HUES64 (cell line): ENCODE results near the gene SERPINB6.

Experiments
- H3K27ac ChIP-seq: 2 replicates; pipeline ENCODE4 v1.7.0; 2013; ENCODE audit warnings: low read depth, low read length, inconsistent platforms
- H3K27me3 ChIP-seq: 2 replicates; pipeline ENCODE4 v1.6.1; 2013; ENCODE audit warnings: mild to moderate bottlenecking, low read length; ENCODE audit not compliant: insufficient read depth
- H3K36me3 ChIP-seq: 2 replicates; pipeline ENCODE4 v1.6.1; 2013; ENCODE audit warnings: mild to moderate bottlenecking, low read length; ENCODE audit not compliant: insufficient read depth
- H3K4me1 ChIP-seq: 2 replicates; pipeline ENCODE4 v1.6.1; 2013; ENCODE audit warnings: mild to moderate bottlenecking, low read length, moderate library complexity; ENCODE audit not compliant: insufficient read depth
- H3K4me3 ChIP-seq: 2 replicates; pipeline ENCODE4 v1.5.1; 2013; ENCODE audit warnings: mild to moderate bottlenecking, low read length, moderate library complexity
- H3K9ac ChIP-seq: 2 replicates; pipeline ENCODE4 v1.6.1; 2013; ENCODE audit warnings: mild to moderate bottlenecking, low read depth, low read length
- H3K9me3 ChIP-seq: 2 replicates; pipeline ENCODE4 v1.6.1; 2013; ENCODE audit warnings: low read depth, low read length; ENCODE audit not compliant: insufficient read depth
- WGBS: fragments of 150-250, 120-280 bp; methylation state at CpG from one replicate; pipeline ENCODE4 v1.1.7; 2013; ENCODE audit warnings: missing lambda C conversion rate; 5-methylcytosine and 5-hydroxymethylcytosine counted together

The SERPINB6 gene

GRCh38 chr6:2956930-2957685, 14.3 kb downstream of the SERPINB6 start:
- WGBS, result 91% methylated on average over 5 of the region's 5 CpGs
- no peaks in the 10 kb centered on the region for H3K9me3 ChIP-seq
- no peak overlapping the region for H3K27ac ChIP-seq
- H3K4me3 ChIP-seq, result no peak overlapping the region
- peaks cover 17% of the 10 kb centered on the region for H3K4me1 ChIP-seq
- no peaks in the 10 kb centered on the region for H3K36me3 ChIP-seq
- H3K27me3 ChIP-seq, result no peaks in the 10 kb centered on the region
- no peak overlapping the region for H3K9ac ChIP-seq

GRCh38 chr6:2953098-2953497, 18.3 kb downstream of the SERPINB6 start:
- WGBS, result 94% methylated on average over 12 of the region's 12 CpGs
- H3K4me1 ChIP-seq, result 0 out of 2 replicates have a peak, but pooled peaks cover 2% of the 10 kb centered on the region
- H3K36me3 ChIP-seq, result 0 out of 2 replicates have a peak, but pooled peaks cover 4% of the 10 kb centered on the region
- no peaks in the 10 kb centered on the region for H3K27me3 ChIP-seq
- no peak overlapping the region for H3K4me3 ChIP-seq
- no peaks in the 10 kb centered on the region for H3K9me3 ChIP-seq
- no peak overlapping the region for H3K9ac ChIP-seq
- H3K27ac ChIP-seq, result no peak overlapping the region

- Histone ChIP-seq H3K4me3 (0 out of 2 replicates have a peak overlapping the region, but pooled peaks have one; percentile 0), H3K36me3 (0 out of 2 replicates have a peak, but pooled peaks cover 4% of the 10 kb centered on the region), H3K4me1 (0 out of 2 replicates have a peak, but pooled peaks cover 2% of the 10 kb centered on the region), H3K9ac (no peak overlapping the region), H3K9me3 (no peaks in the 10 kb centered on the region), H3K27ac (no peak overlapping the region), H3K27me3 (no peaks in the 10 kb centered on the region)
- WGBS, result 22% methylated on average over 27 of the region's 27 CpGs
Measured at GRCh38 chr6:2952557-2953095, 18.7 kb downstream of the SERPINB6 start.

- Histone ChIP-seq H3K27ac (no peak overlapping the region), H3K36me3 (0 out of 2 replicates have a peak, but pooled peaks cover 4% of the 10 kb centered on the region), H3K27me3 (no peaks in the 10 kb centered on the region), H3K4me3 (no peak overlapping the region), H3K4me1 (0 out of 2 replicates have a peak, but pooled peaks cover 2% of the 10 kb centered on the region), H3K9me3 (no peaks in the 10 kb centered on the region), H3K9ac (no peak overlapping the region)
- WGBS, result 76% methylated on average over 8 of the region's 8 CpGs
Measured at GRCh38 chr6:2951728-2952127, 19.6 kb downstream of the SERPINB6 start.

- 0 out of 2 replicates have a peak, but pooled peaks cover 2% of the 10 kb centered on the region for H3K4me1 ChIP-seq
- H3K9ac ChIP-seq, result no peak overlapping the region
- WGBS, result 94% methylated on average over 12 of the region's 12 CpGs
- H3K27ac ChIP-seq, result no peak overlapping the region
- H3K36me3 ChIP-seq, result 0 out of 2 replicates have a peak, but pooled peaks cover 4% of the 10 kb centered on the region
- H3K9me3 ChIP-seq, result no peaks in the 10 kb centered on the region
- no peak overlapping the region for H3K4me3 ChIP-seq
- H3K27me3 ChIP-seq, result no peaks in the 10 kb centered on the region
Measured at GRCh38 chr6:2950713-2951112, 20.7 kb downstream of the SERPINB6 start.

- WGBS, result 90% methylated on average over 6 of the region's 6 CpGs
- Histone ChIP-seq H3K9ac (no peak overlapping the region), H3K9me3 (no peaks in the 10 kb centered on the region), H3K4me1 (0 out of 2 replicates have a peak, but pooled peaks cover 2% of the 10 kb centered on the region), H3K4me3 (no peak overlapping the region), H3K36me3 (0 out of 2 replicates have a peak, but pooled peaks cover 4% of the 10 kb centered on the region), H3K27ac (no peak overlapping the region), H3K27me3 (no peaks in the 10 kb centered on the region)
Measured at GRCh38 chr6:2949536-2950083, 21.8 kb downstream of the SERPINB6 start.

GRCh38 chr6:2949121-2949520, 22.2 kb downstream of the SERPINB6 start:
- Histone ChIP-seq H3K9me3 (no peaks in the 10 kb centered on the region), H3K4me3 (no peak overlapping the region), H3K4me1 (peaks cover 7% of the 10 kb centered on the region; the same call in 1 of the 2 replicates), H3K9ac (no peak overlapping the region), H3K27me3 (no peaks in the 10 kb centered on the region), H3K36me3 (0 out of 2 replicates have a peak, but pooled peaks cover 4% of the 10 kb centered on the region), H3K27ac (no peak overlapping the region)
- 95% methylated on average over 12 of the region's 12 CpGs for WGBS

GRCh38 chr6:2948228-2949025, 22.9 kb downstream of the SERPINB6 start:
- Histone ChIP-seq H3K36me3 (0 out of 2 replicates have a peak, but pooled peaks cover 4% of the 10 kb centered on the region), H3K27me3 (no peaks in the 10 kb centered on the region), H3K9me3 (no peaks in the 10 kb centered on the region), H3K27ac (no peak overlapping the region), H3K4me1 (peaks cover 12% of the 10 kb centered on the region; the same call in 1 of the 2 replicates), H3K9ac (no peak overlapping the region), H3K4me3 (no peak overlapping the region)
- 95% methylated on average over 30 of the region's 30 CpGs for WGBS

GRCh38 chr6:2947445-2947844, 23.9 kb downstream of the SERPINB6 start:
- no peaks in the 10 kb centered on the region for H3K27me3 ChIP-seq
- H3K27ac ChIP-seq, result no peak overlapping the region
- no peak overlapping the region for H3K9ac ChIP-seq
- WGBS, result 97% methylated on average over 7 of the region's 7 CpGs
- H3K4me3 ChIP-seq, result no peak overlapping the region
- peaks cover 20% of the 10 kb centered on the region; the same call in 1 of the 2 replicates for H3K4me1 ChIP-seq
- H3K36me3 ChIP-seq, result 0 out of 2 replicates have a peak, but pooled peaks cover 4% of the 10 kb centered on the region
- H3K9me3 ChIP-seq, result no peaks in the 10 kb centered on the region

- Histone ChIP-seq H3K9ac (no peak overlapping the region), H3K4me1 (peaks cover 17% of the 10 kb centered on the region; the same call in 1 of the 2 replicates), H3K4me3 (no peak overlapping the region), H3K36me3 (0 out of 2 replicates have a peak, but pooled peaks cover 4% of the 10 kb centered on the region), H3K27me3 (no peaks in the 10 kb centered on the region), H3K27ac (no peak overlapping the region), H3K9me3 (no peaks in the 10 kb centered on the region)
- WGBS, result 95% methylated on average over 8 of the region's 8 CpGs
Measured at GRCh38 chr6:2945153-2945452, 26.3 kb downstream of the SERPINB6 start.
